Neural crest cell (in vitro differentiated cells): Measurements from ENCODE around the gene XPO6. TPM values are rescaled to one million over a fixed set of nuclear protein-coding genes. Genes with fewer than 3 reads are reported as not detected.

ENCODE experiments used
- DNase-seq: peaks from one replicate; pipeline ENCODE4 v3.0.0; 2021; ENCODE audit warnings: low read depth, mixed read lengths, low spot score
- H3K27ac Mint-ChIP-seq: one replicate; pipeline ENCODE4 v1.8.0; 2021; ENCODE audit warnings: mild to moderate bottlenecking, mixed read lengths; ENCODE audit not compliant: unreplicated experiment
- H3K27me3 Mint-ChIP-seq: 2 replicates; pipeline ENCODE4 v1.8.0; 2021; ENCODE audit warnings: low read depth, mild to moderate bottlenecking, mixed read lengths
- H3K36me3 Mint-ChIP-seq: 2 replicates; pipeline ENCODE4 v1.8.0; 2021; ENCODE audit warnings: low read depth, mild to moderate bottlenecking, mixed read lengths
- H3K4me1 Mint-ChIP-seq: 2 replicates; pipeline ENCODE4 v1.8.0; 2021; ENCODE audit warnings: mixed read lengths
- H3K4me3 Mint-ChIP-seq: one replicate; pipeline ENCODE4 v1.8.0; 2021; ENCODE audit warnings: mild to moderate bottlenecking, mixed read lengths
- H3K9me3 Mint-ChIP-seq: 2 replicates; pipeline ENCODE4 v1.8.0; 2021; ENCODE audit warnings: mixed read lengths
- CTCF ChIP-seq: fragments of 200-600 bp; sonication (generic); conservative IDR thresholded peaks from 2 replicates; pipeline ENCODE4 v1.5.0; 2021; ENCODE audit warnings: antibody characterized with exemption, mild to moderate bottlenecking
- total RNA-seq: library from RNA; stranded (reverse); gene quantifications from 2 replicates; pipeline ENCODE4 v1.2.1, GENCODE V29; 2021

The XPO6 gene
- total RNA-seq, 1 donor from 2014 or later = 146 TPM

GRCh38 chr16:28180655-28181460 lies 30.9 kb downstream of the XPO6 start:
- H3K36me3 Mint-ChIP-seq = peaks cover 15% of the 10 kb centered on the region
- H3K9me3 Mint-ChIP-seq = peaks cover 5% of the 10 kb centered on the region
- no peak overlapping the region for H3K4me3 Mint-ChIP-seq
- no peaks in the 10 kb centered on the region for H3K27me3 Mint-ChIP-seq
- no peak for DNase-seq
- peak overlapping the region; percentile 20 for H3K27ac Mint-ChIP-seq
- TF ChIP-seq CTCF = no peak
- H3K4me1 Mint-ChIP-seq = peaks cover 23% of the 10 kb centered on the region

- no peak for TF ChIP-seq CTCF
- Mint-ChIP-seq H3K4me1 (peaks cover 23% of the 10 kb centered on the region), H3K27me3 (no peaks in the 10 kb centered on the region), H3K27ac (no peak overlapping the region), H3K36me3 (peaks cover 15% of the 10 kb centered on the region), H3K4me3 (no peak overlapping the region), H3K9me3 (peaks cover 2% of the 10 kb centered on the region)
- no peak for DNase-seq
Measured at GRCh38 chr16:28179354-28179753, 32.4 kb downstream of the XPO6 start.

GRCh38 chr16:28175715-28176114 lies 36.0 kb downstream of the XPO6 start:
- peaks cover 2% of the 10 kb centered on the region for H3K4me1 Mint-ChIP-seq
- H3K36me3 Mint-ChIP-seq = peaks cover 15% of the 10 kb centered on the region
- no peaks in the 10 kb centered on the region for H3K9me3 Mint-ChIP-seq
- TF ChIP-seq CTCF = no peak
- DNase-seq = no peak
- no peak overlapping the region for H3K27ac Mint-ChIP-seq
- H3K4me3 Mint-ChIP-seq = no peak overlapping the region
- no peaks in the 10 kb centered on the region for H3K27me3 Mint-ChIP-seq

- Mint-ChIP-seq H3K9me3 (no peaks in the 10 kb centered on the region), H3K4me3 (no peak overlapping the region), H3K4me1 (no peaks in the 10 kb centered on the region), H3K27ac (no peak overlapping the region), H3K27me3 (no peaks in the 10 kb centered on the region), H3K36me3 (peaks cover 17% of the 10 kb centered on the region)
- no peak for DNase-seq
- no peak for TF ChIP-seq CTCF
Measured at GRCh38 chr16:28172336-28172735, 39.4 kb downstream of the XPO6 start.

GRCh38 chr16:28171816-28172215 lies 39.9 kb downstream of the XPO6 start:
- H3K36me3 Mint-ChIP-seq = peaks cover 19% of the 10 kb centered on the region
- no peak for TF ChIP-seq CTCF
- no peaks in the 10 kb centered on the region for H3K4me1 Mint-ChIP-seq

More at GRCh38 chr16:28171816-28172215, 39.9 kb downstream of the XPO6 start:
- no peak for DNase-seq
- H3K9me3 Mint-ChIP-seq = no peaks in the 10 kb centered on the region
- no peak overlapping the region for H3K27ac Mint-ChIP-seq
- H3K27me3 Mint-ChIP-seq = no peaks in the 10 kb centered on the region
- no peak overlapping the region for H3K4me3 Mint-ChIP-seq
